ENCODE measurements around the gene WASHC3.
A peak's percentile ranks its signal among the peaks of the same experiment; 100 is the strongest.

DNA sequence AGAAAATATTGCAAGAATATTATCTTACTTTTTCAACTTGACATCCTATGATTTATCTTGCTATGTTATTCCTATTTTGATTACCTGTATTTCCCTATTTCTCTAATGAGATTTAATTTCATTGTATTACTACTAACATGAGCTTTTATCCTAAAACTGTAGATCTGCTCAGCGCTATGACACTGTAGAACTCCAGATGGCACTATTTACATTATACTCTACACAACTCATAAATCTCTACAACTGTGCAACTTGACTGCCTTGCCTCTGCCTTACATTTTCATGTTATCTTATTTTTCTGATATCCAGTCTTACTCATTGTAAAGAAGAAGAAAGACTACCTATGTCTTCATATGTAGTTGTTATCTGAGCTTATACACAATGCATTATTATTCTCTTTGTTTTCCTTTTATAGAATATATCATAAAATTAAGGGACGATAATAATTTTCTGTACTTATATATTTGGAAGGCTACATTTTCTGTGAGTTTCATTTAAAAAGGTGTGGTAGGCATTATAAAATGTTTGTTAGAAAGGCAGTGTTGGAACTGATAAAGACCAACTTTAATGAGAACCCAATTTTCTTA, 34.0 kb upstream of the WASHC3 start:
- TF ChIP-seq, protein P1, sequence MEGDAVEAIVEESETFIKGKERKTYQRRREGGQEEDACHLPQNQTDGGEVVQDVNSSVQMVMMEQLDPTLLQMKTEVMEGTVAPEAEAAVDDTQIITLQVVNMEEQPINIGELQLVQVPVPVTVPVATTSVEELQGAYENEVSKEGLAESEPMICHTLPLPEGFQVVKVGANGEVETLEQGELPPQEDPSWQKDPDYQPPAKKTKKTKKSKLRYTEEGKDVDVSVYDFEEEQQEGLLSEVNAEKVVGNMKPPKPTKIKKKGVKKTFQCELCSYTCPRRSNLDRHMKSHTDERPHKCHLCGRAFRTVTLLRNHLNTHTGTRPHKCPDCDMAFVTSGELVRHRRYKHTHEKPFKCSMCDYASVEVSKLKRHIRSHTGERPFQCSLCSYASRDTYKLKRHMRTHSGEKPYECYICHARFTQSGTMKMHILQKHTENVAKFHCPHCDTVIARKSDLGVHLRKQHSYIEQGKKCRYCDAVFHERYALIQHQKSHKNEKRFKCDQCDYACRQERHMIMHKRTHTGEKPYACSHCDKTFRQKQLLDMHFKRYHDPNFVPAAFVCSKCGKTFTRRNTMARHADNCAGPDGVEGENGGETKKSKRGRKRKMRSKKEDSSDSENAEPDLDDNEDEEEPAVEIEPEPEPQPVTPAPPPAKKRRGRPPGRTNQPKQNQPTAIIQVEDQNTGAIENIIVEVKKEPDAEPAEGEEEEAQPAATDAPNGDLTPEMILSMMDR (conservative IDR thresholded peaks at IDR 0.05; ENCODE audit: low read depth, low read length), result peak; percentile 76
- TF ChIP-seq EZH2phosphoT487 (IDR thresholded peaks at IDR 0.05; ENCODE audit: borderline replicate concordance, low read length) (no peak), EZH2 (IDR thresholded peaks at IDR 0.05; ENCODE audit: low read length, unreplicated experiment) (no peak)
